HG02623 (cell line): ENCODE measurements around the gene FGF21.
"Not testable (repeated sequence)": the region's sequence is repeated elsewhere in the genome, so short reads cannot be mapped to it uniquely, and the experiment has no call there.

Source experiments
- ATAC-seq: cut with Tn5 transposase; IDR thresholded peaks from one replicate; pipeline ENCODE4 v1.9.1; 2021; ENCODE audit warnings: moderate library complexity; ENCODE audit not compliant: unreplicated experiment

Gene FGF21

GRCh38 chr19:48786422-48786821 is 31.1 kb downstream of the FGF21 start:
- not testable (repeated sequence) for ATAC-seq

GRCh38 chr19:48787331-48787730 is 32.0 kb downstream of the FGF21 start:
- ATAC-seq, result not testable (repeated sequence)

GRCh38 chr19:48793271-48793670 is 37.9 kb downstream of the FGF21 start:
- ATAC-seq, result no peak

GRCh38 chr19:48794291-48794690 is 39.0 kb downstream of the FGF21 start:
- ATAC-seq, result no peak

GRCh38 chr19:48795055-48795684 is 39.8 kb downstream of the FGF21 start:
- ATAC-seq, result peak; percentile 55

GRCh38 chr19:48795685-48796070 is 40.4 kb downstream of the FGF21 start:
- ATAC-seq, result no peak

- no peak for ATAC-seq
Measured at GRCh38 chr19:48796298-48797083, 41.2 kb downstream of the FGF21 start.

GRCh38 chr19:48797103-48797502 is 41.8 kb downstream of the FGF21 start:
- no peak for ATAC-seq

- ATAC-seq, result no peak
Measured at GRCh38 chr19:48798937-48799336, 43.6 kb downstream of the FGF21 start.

- ATAC-seq, result no peak
Measured at GRCh38 chr19:48799358-48800300, 44.3 kb downstream of the FGF21 start.

GRCh38 chr19:48802623-48803022 is 47.3 kb downstream of the FGF21 start:
- no peak for ATAC-seq

- ATAC-seq, result no peak
Measured at GRCh38 chr19:48804496-48804895, 49.2 kb downstream of the FGF21 start.

GRCh38 chr19:48805452-48805851 is 50.1 kb downstream of the FGF21 start:
- ATAC-seq, result no peak

- no peak for ATAC-seq
Measured at GRCh38 chr19:48806518-48806817, 51.1 kb downstream of the FGF21 start.

- ATAC-seq, result no peak
Measured at GRCh38 chr19:48806818-48807589, 51.7 kb downstream of the FGF21 start.

- ATAC-seq, result no peak
Measured at GRCh38 chr19:48807590-48808308, 52.4 kb downstream of the FGF21 start.
